GM12892 (cell line): Measurements from ENCODE around the gene TSFM.

Experiments used
- DNase-seq: peaks from one replicate; pipeline ENCODE4 v3.0.0; 2011; ENCODE audit not compliant: insufficient read length
- FAIRE-seq: peaks from 2 replicates; lab custom pipeline; 2011; peaks lifted over from hg19 to GRCh38; lab: Jason Lieb, UNC
- POLR2A ChIP-seq: IDR thresholded peaks from 2 replicates; pipeline ENCODE4 v1.6.1; 2011; ENCODE audit warnings: low read depth, low read length, control low read depth
- POLR2AphosphoS5 ChIP-seq: IDR thresholded peaks from 2 replicates; pipeline ENCODE4 v1.6.1; 2011; ENCODE audit warnings: low read depth, low read length, control low read depth
- TAF1 ChIP-seq: IDR thresholded peaks from 2 replicates; pipeline ENCODE4 v1.6.1; 2011; ENCODE audit warnings: low read depth, mild to moderate bottlenecking, control low read depth, low read length, borderline replicate concordance

TSFM gene

DNA sequence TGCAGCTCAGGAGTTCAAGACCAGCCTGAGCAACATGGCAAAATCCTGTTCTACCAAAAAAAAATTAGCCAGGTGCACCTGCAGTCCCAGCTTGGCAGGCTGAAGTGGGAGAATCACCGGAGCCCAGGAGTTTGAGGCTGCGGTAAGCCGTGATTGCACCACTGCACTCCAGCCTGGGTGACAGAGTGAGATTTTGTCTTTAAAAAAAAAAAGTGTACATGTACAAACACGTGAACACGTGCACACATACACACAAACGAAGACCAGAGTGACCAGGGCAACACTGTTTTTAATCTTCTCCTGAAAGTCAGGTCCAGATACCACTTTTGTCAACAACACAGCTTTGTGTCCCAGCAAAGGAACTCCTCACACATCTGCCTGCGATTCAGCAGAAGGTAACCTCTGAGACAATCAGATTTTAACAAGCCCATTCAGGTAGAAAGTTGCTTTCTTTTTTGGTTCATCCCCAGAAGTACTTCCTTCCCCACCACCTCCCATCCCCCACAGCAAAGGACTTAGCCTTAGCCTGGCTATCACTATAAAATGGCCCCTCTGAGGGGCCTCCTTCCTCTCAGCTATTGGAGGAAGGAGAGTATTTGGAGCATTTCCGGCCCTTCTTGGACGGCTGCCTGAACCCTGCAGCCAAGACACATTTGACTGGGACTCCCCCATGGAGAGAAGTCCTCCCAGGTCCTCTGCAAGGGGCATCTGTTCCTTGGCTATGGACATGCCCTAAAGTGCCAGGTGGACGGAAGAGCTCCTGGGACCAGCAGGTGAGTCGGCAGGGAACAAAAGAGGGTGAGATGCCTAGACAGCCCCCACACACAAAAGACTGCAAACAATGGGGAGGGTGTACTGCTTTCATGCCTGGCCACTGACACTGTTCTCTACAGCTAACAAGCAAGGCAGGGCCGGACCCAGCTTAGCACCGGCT lies 54.1 kb downstream of the TSFM start:
- TF ChIP-seq POLR2A: no peak
- TF ChIP-seq TAF1: no peak
- no peak for TF ChIP-seq POLR2AphosphoS5
- no peak for DNase-seq
- FAIRE-seq: peak; percentile 9

DNA sequence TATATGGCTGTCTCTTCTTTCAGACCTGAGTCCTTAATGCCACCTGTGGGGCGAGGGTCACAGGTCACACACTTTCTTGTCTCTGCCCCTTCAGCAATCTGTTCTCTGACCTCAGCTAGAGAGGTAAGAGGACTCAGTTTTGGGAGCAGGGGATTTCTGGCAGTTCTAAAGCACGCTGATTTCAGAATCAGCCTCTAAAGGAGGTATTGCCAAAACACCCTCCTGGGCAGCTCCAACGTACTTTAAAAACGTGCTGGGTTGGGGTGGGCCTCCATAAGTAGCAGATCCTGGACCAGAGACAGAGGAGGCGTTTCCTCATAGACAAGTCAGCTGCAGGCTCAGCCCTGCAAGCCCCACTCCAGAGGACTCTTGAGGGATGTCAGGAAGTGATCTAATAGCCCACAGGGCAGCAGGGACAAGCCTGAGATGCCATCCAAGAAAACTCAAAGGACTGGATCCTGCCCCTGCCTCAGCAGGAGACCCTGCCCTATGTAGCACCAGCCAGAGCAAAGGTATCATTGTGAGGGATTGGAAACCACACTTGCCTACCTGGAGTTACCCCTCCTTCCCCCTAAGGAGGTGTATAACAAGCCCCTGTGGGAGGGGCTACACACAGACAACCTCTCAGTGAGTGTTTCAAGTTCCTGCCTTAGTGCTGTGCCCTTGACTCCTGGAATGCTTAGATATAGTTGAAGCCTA lies 55.4 kb downstream of the TSFM start:
- DNase-seq: no peak
- TF ChIP-seq POLR2A: no peak
- TF ChIP-seq POLR2AphosphoS5: no peak
- no peak for TF ChIP-seq TAF1
- no peak for FAIRE-seq

DNA sequence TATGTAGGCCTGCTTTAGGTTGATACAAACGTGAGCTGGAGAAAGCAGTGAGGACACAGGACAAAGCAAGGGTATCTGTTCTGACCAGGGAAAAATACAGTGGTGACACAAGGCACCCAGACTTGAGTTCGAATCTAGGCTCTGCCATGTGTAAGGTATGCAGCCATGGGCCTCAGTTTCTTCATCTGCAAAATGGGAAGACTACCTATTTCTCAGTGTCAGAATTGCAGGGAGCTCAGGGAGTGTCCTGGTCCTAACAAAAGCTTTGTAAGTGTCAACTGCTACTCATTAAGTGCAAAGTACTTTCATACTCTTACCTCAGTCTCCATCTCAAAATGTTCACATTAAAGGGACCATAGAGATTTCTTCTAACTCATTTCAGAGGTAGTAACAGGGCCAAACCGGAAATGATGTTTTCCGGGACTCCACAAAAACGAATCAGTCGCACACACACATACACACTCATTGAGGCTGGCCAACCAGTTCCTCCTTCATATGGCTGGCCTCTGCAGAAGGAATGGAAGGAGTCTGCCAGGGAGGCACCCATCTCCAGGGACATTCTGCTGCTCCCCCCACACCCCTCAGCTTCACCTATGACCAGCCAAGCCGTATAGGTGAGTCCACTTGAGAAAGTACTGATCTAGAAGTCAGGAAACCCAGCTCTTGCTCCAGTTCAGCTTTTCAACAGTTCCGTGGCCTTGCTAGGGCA lies 56.2 kb downstream of the TSFM start:
- TF ChIP-seq POLR2AphosphoS5 (no peak), TAF1 (no peak), POLR2A (no peak)
- DNase-seq: no peak
- peak; percentile 64 for FAIRE-seq

GRCh38 chr12:57839996-57840395 lies 57.4 kb downstream of the TSFM start:
- DNase-seq (no peak), FAIRE-seq (no peak)
- TF ChIP-seq POLR2AphosphoS5: no peak
- no peak for TF ChIP-seq TAF1
- no peak for TF ChIP-seq POLR2A

DNA sequence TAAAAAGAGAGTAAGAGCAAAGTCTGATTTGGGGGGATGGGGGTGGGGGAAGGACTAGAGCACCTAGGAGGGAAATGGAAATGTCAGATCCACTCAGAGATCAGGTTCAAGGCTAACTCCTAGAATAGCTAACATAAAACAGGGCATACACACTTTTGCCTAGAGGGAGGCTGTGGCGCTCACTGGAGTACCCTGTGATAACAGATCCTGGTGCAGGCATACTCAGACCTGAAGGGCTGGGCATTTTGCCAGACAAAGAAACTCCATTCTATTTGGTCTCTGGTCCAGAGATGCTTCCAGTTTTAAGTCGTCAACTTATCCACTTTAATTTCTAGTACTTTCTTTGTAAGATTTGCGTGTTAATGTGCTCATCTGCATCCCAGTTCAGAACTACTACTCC lies 58.1 kb downstream of the TSFM start:
- FAIRE-seq (no peak), DNase-seq (no peak)
- no peak for TF ChIP-seq POLR2A
- TF ChIP-seq POLR2AphosphoS5: no peak
- no peak for TF ChIP-seq TAF1

- DNase-seq (no peak), FAIRE-seq (no peak)
Observed at GRCh38 chr12:57841445-57841844, 58.9 kb downstream of the TSFM start.

DNA sequence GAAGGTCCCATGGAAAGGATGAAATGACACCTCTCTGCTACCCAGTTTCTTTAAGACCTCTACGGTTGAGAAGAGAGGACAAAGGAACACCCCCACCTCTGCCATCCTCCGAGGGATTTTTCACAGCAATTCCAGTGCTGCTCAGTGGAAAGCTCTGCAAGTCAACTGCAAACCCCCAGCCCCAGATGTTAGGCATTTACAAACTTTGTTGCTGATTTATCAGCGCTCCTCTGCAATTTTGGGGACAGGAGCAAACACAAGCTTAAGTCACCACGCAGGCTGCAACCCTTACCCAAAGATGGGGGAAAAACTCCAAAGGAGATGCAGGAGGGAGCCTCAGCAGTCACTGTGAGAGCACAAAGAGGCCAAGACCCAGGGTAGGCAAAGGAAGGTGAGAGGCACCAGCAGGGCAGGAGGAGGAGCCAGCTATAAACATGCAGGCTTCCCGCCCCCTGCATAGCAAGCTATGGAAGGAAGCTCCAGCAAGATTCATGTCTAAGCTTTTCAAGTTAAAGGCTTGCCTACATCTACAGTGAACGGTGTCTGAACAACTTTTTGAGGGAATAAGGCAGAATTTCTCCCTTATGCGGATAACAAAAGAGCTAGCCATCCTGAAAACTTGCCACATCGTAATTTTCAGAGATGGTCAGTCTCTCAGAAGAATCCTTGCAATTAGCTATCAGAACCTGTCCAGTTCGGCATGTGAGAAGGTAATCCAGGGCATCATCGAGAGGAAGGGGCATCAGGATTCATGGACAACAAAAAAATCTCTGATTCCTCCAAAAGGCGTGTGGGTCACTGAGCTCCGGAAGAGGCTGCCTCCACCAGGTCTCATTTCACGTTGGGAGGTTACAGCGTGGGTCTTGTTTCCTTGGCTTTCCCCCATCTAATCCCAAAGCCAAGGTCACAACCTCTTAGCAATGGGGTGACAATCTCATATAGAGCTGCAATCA lies 60.0 kb downstream of the TSFM start:
- DNase-seq (no peak), FAIRE-seq (peak; percentile 44)
- TF ChIP-seq POLR2AphosphoS5 (no peak), TAF1 (no peak), POLR2A (no peak)

More at GRCh38 chr12:57841445-57841844, 58.9 kb downstream of the TSFM start:
- TF ChIP-seq POLR2AphosphoS5 (no peak), TAF1 (no peak), POLR2A (no peak)

DNA sequence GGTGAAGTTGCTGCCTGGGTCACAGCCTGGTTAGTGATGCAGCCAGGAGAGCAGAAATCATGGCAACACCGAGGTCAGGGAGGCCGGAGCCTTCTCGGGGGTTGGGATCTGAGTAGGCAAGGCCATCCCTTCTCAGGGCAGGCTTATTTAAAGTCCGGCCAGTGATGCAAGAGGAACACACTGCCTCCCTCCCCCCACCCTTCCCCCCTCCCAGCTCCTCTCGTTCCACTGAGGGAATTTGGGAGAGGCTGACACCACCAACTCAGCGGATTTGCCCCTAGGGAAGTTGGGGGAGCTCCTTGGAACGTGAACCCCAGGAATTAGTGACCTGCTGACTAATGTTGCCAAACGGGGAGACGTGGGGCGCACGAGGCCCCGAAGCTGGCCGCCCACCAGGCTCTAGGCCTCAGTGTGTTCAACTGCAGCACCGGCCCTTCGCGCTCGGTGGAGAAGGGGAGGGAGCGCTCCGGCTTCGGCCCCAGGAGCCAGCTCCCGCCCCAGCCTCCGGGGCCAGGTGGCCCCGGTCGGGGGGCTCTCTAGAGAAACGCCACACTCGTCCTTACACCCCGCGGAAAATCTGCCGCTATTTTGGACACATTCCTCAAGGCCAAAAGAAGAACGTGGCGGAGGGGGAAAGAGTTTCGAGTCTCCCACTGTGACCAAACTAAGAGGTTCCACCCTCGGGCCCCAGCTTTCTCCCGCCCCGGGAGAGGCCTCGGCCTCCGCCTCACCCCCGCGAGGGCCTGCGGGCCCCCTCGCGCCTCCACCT lies 62.3 kb downstream of the TSFM start:
- DNase-seq (peak; percentile 46), FAIRE-seq (peak; percentile 70)
- no peak for TF ChIP-seq POLR2AphosphoS5
- TF ChIP-seq POLR2A: no peak
- no peak for TF ChIP-seq TAF1

DNA sequence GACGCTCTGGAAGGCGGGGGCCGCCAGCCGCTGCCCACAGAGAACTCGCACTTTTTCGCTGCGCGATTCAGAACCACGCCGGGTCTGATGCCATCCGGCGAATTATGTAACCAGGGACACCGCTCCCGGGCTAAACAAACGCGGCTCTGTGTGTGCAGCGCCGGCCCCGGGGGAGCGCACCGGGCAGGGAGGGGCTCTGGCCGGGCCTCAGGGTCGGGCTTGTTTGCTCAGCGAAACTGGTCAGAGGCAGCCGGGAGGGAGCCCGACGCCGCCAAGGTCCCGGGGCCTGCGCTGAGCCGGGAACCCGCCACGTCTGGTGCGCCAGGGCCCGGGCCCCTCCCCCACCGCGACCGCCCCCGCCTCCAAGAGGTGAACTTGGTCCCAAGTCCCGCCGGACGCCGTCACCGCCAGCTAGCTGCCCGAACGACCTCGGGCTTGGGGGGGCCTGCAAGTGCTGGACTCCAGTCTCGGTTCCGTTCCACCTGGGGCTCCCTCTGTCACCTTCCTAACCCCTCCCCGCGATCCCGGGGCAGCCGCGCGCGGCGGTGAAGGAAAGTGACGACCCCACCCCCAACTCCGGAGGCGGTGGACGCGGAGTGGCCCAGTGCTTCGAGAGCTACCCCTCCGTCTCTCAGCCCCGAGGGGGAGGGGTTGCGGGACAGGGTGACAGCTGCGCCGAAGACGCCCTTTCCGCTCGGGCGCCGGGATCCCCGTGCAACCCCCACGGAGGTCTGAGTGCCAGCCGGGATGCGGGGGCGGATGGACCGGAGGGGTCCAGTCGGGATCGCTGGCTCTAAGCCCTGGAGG lies 63.1 kb downstream of the TSFM start:
- DNase-seq (peak; percentile 57), FAIRE-seq (peak; percentile 72)
- TF ChIP-seq POLR2A: no peak; the same call in 1 of the 2 replicates
- no peak; the same call in 1 of the 2 replicates for TF ChIP-seq TAF1
- TF ChIP-seq POLR2AphosphoS5: no peak
